Measurements from ENCODE around the gene CDC6.

CDC6 gene

GRCh38 chr17:40351359-40352236 is 63.9 kb downstream of the CDC6 start:
- Histone ChIP-seq H3K9ac (no peak overlapping the region), H2AFZ (ENCODE audit: low read depth) (no peak overlapping the region), H3K36me3 (ENCODE audit: insufficient read depth) (peaks cover 8% of the 10 kb centered on the region; the same call in 1 of the 2 replicates), H3K4me3 (IDR thresholded peaks at IDR 0.05; ENCODE audit: insufficient read depth, low read depth, low read length) (no peak overlapping the region), H3K27me3 (ENCODE audit: insufficient read depth, low read depth) (no peaks in the 10 kb centered on the region), H3K4me2 (no peak overlapping the region), H3K27ac (no peak overlapping the region), H3K79me2 (ENCODE audit: insufficient read depth, low read depth) (peaks cover 22% of the 10 kb centered on the region; the same call in 1 of the 2 replicates), H4K20me1 (ENCODE audit: insufficient read depth) (0 out of 2 replicates have a peak, but pooled peaks cover 3% of the 10 kb centered on the region), H3K4me1 (ENCODE audit: low read depth, poor library complexity, severe bottlenecking) (peaks cover 20% of the 10 kb centered on the region)
- TF ChIP-seq CTCF (conservative IDR thresholded peaks at IDR 0.05; ENCODE audit: low read depth, low read length): no peak

GRCh38 chr17:40352237-40352778 is 64.6 kb downstream of the CDC6 start:
- Histone ChIP-seq H3K9ac (no peak overlapping the region), H3K27ac (no peak overlapping the region), H3K4me1 (ENCODE audit: low read depth, poor library complexity, severe bottlenecking) (peaks cover 16% of the 10 kb centered on the region), H2AFZ (ENCODE audit: low read depth) (no peak overlapping the region), H3K79me2 (ENCODE audit: insufficient read depth, low read depth) (peaks cover 15% of the 10 kb centered on the region; the same call in 1 of the 2 replicates), H4K20me1 (ENCODE audit: insufficient read depth) (0 out of 2 replicates have a peak, but pooled peaks cover 3% of the 10 kb centered on the region), H3K4me2 (no peak overlapping the region), H3K36me3 (ENCODE audit: insufficient read depth) (peaks cover 8% of the 10 kb centered on the region; the same call in 1 of the 2 replicates), H3K27me3 (ENCODE audit: insufficient read depth, low read depth) (no peaks in the 10 kb centered on the region), H3K4me3 (IDR thresholded peaks at IDR 0.05; ENCODE audit: insufficient read depth, low read depth, low read length) (no peak overlapping the region)
- TF ChIP-seq CTCF (conservative IDR thresholded peaks at IDR 0.05; ENCODE audit: low read depth, low read length): no peak

GRCh38 chr17:40352779-40353394 is 65.2 kb downstream of the CDC6 start:
- H3K9ac ChIP-seq: no peak overlapping the region
- peaks cover 8% of the 10 kb centered on the region; the same call in 1 of the 2 replicates for H3K36me3 ChIP-seq (ENCODE audit: insufficient read depth)
- peaks cover 13% of the 10 kb centered on the region; the same call in 1 of the 2 replicates for H3K79me2 ChIP-seq (ENCODE audit: insufficient read depth, low read depth)
- H3K4me2 ChIP-seq: no peak overlapping the region
- H3K4me1 ChIP-seq (ENCODE audit: low read depth, poor library complexity, severe bottlenecking): peaks cover 15% of the 10 kb centered on the region
- H2AFZ ChIP-seq (ENCODE audit: low read depth): no peak overlapping the region
- H4K20me1 ChIP-seq (ENCODE audit: insufficient read depth): 0 out of 2 replicates have a peak, but pooled peaks cover 3% of the 10 kb centered on the region
- H3K27me3 ChIP-seq (ENCODE audit: insufficient read depth, low read depth): no peaks in the 10 kb centered on the region
- H3K4me3 ChIP-seq (IDR thresholded peaks at IDR 0.05; ENCODE audit: insufficient read depth, low read depth, low read length): no peak overlapping the region
- no peak for TF ChIP-seq CTCF (conservative IDR thresholded peaks at IDR 0.05; ENCODE audit: low read depth, low read length)
- peak overlapping the region; percentile 22; the same call in 1 of the 2 replicates for H3K27ac ChIP-seq

All from KMS-11 (cell line).